DOHH2 (cell line): ENCODE data around the gene RBMS3.

Source experiments
- CTCF ChIP-seq: fragments of 200-600 bp; sonication (generic); IDR thresholded peaks from one replicate; pipeline ENCODE4 v1.5.1; 2014; ENCODE audit warnings: antibody characterized with exemption, mild to moderate bottlenecking, low read depth, low read length; ENCODE audit not compliant: poor library complexity, severe bottlenecking
- EZH2phosphoT487 ChIP-seq: fragments of 200-600 bp; sonication (generic); IDR thresholded peaks from 2 replicates; pipeline ENCODE4 v1.6.1; 2017; ENCODE audit warnings: borderline replicate concordance, mild to moderate bottlenecking, antibody characterized with exemption, low read length, moderate library complexity, mixed read lengths

GRCh38 chr3:29412110-29412509 is 131.2 kb downstream of the RBMS3 start:
- TF ChIP-seq CTCF (no peak), EZH2phosphoT487 (no peak)
